ENCODE measurements around the gene GALR2. TPM values are rescaled to one million over a fixed set of nuclear protein-coding genes. Genes with fewer than 3 reads are reported as not detected.
A peak's percentile ranks its signal among the peaks of the same experiment; 100 is the strongest.

Gene GALR2
- under 1 TPM in 1 of 2 donors, not detected in 1; 0.23 TPM for total RNA-seq
- polyA plus RNA-seq (ENCODE audit: insufficient read length in 6 of 6), result under 1 TPM in 2 of 6 donors, not detected in 4; 0.12 to 0.21 TPM
- long read RNA-seq, donor 1, result 0 reads
- long read RNA-seq, donor 2, result 0 reads
- long read RNA-seq, donor 3, result 0 reads
- long read RNA-seq, donor 4, result 0 reads
- long read RNA-seq, donor 5, partial matches to known transcripts, result 0 of 1 reads
- long read RNA-seq, donor 5, other reads (novel, unspliced or antisense), result 0 of 1 reads
- long read RNA-seq, donor 6, result 0 reads
- long read RNA-seq, donor 7, result 0 reads
- long read RNA-seq, donor 8, result 0 reads
- long read RNA-seq, donor 9, result 0 reads
- long read RNA-seq, donor 10, result 0 reads
- long read RNA-seq, donor 11, result 0 reads
- long read RNA-seq, donor 12, result 0 reads

DNA sequence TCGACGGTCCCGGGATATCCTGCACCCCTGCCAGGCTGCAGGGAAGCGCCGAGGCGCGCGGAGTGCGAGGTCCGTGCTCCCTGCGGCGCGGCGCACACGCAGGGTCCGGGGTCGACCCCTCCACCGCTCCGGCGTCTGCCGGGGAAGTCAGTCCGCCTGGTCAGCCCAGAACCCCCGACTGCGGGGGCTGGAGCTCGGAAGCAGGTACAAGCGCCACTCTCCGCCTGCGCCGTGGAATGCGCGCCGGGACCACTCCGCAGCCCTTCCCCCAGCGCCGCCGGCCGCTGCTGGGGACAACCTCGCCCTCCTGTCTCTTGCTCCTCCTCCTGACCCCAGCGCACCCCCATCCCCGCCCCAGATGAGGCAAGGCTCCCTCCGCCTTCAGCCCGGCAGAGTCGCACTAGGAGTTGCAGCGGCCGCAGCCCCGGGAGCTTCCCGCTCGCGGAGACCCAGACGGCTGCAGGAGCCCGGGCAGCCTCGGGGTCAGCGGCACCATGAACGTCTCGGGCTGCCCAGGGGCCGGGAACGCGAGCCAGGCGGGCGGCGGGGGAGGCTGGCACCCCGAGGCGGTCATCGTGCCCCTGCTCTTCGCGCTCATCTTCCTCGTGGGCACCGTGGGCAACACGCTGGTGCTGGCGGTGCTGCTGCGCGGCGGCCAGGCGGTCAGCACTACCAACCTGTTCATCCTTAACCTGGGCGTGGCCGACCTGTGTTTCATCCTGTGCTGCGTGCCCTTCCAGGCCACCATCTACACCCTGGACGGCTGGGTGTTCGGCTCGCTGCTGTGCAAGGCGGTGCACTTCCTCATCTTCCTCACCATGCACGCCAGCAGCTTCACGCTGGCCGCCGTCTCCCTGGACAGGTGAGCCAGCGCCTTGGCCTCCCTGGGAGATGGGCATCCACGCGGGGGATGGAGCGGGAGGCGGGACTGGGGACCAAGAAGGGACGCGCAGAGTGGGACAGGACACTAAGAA lies at the start of gene GALR2:
Gene GALR2, plus strand, starts transcription at position 392 of the 974 bp plus-strand sequence. Its CDS starts 103 bp downstream, at position 495.
- DNase-seq (peak in 1 of 4 donors; percentile 78), ATAC-seq (no peak)
- peaks cover 21 to 70% of the 10 kb centered on the region in 2 donors for H3K4me1 ChIP-seq
- intact Hi-C loops (cut with DNase I), result no loop called here
- H3K4me3 ChIP-seq, result no peak within 1 kb of the TSS
- H3K9me3 ChIP-seq, result no peaks in the 10 kb centered on the region
- TF ChIP-seq, protein P1, sequence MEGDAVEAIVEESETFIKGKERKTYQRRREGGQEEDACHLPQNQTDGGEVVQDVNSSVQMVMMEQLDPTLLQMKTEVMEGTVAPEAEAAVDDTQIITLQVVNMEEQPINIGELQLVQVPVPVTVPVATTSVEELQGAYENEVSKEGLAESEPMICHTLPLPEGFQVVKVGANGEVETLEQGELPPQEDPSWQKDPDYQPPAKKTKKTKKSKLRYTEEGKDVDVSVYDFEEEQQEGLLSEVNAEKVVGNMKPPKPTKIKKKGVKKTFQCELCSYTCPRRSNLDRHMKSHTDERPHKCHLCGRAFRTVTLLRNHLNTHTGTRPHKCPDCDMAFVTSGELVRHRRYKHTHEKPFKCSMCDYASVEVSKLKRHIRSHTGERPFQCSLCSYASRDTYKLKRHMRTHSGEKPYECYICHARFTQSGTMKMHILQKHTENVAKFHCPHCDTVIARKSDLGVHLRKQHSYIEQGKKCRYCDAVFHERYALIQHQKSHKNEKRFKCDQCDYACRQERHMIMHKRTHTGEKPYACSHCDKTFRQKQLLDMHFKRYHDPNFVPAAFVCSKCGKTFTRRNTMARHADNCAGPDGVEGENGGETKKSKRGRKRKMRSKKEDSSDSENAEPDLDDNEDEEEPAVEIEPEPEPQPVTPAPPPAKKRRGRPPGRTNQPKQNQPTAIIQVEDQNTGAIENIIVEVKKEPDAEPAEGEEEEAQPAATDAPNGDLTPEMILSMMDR (IDR thresholded peaks at IDR 0.05), result no peak
- no peak within 1 kb of the TSS for H3K27ac ChIP-seq
- H3K36me3 ChIP-seq, result no peaks in the 10 kb centered on the region
- peaks cover 63 to 65% of the 10 kb centered on the region in 2 donors for H3K27me3 ChIP-seq

- intact Hi-C loops (cut with DNase I), result no loop called here
- H3K27ac ChIP-seq, result no peak overlapping the region
- TF ChIP-seq, protein P1 (IDR thresholded peaks at IDR 0.05), result no peak
- H3K9me3 ChIP-seq, result no peaks in the 10 kb centered on the region
- peaks cover 0 to 21% of the 10 kb centered on the region in 2 donors for H3K27me3 ChIP-seq
- peaks cover 0 to 16% of the 10 kb centered on the region in 2 donors for H3K36me3 ChIP-seq
- peaks cover 0 to 7% of the 10 kb centered on the region in 2 donors for H3K4me1 ChIP-seq
- no peak for DNase-seq
- peak overlapping the region in 1 of 2 donors; percentile 41 for H3K4me3 ChIP-seq
- ATAC-seq, result no peak
Measured at GRCh38 chr17:76025294-76025693, 49.3 kb upstream of the GALR2 start.

- ATAC-seq (peak; percentile 82), DNase-seq (no peak)
- no peaks in the 10 kb centered on the region for H3K9me3 ChIP-seq
- H3K27me3 ChIP-seq, result peaks cover 0 to 14% of the 10 kb centered on the region in 2 donors
- intact Hi-C loops (cut with DNase I), result no loop called here
- peaks cover 0 to 7% of the 10 kb centered on the region in 2 donors for H3K4me1 ChIP-seq
- H3K4me3 ChIP-seq, result peak overlapping the region; percentile 21 to 41
- H3K27ac ChIP-seq, result peak overlapping the region; percentile 48 to 56
- H3K36me3 ChIP-seq, result peaks cover 0 to 16% of the 10 kb centered on the region in 2 donors
- TF ChIP-seq, protein P1 (IDR thresholded peaks at IDR 0.05), result no peak
Measured at GRCh38 chr17:76026714-76027158, 47.8 kb upstream of the GALR2 start.

- TF ChIP-seq, protein P1 (IDR thresholded peaks at IDR 0.05), result no peak
- DNase-seq, result peak; percentile 17 to 93 (median 86)
- Histone ChIP-seq H3K36me3 (peaks cover 0 to 10% of the 10 kb centered on the region in 2 donors), H3K27ac (peak within 1 kb of the TSS; percentile 48 to 56), H3K4me1 (peaks cover 0 to 7% of the 10 kb centered on the region in 2 donors), H3K9me3 (no peaks in the 10 kb centered on the region), H3K27me3 (peaks cover 0 to 11% of the 10 kb centered on the region in 2 donors), H3K4me3 (peak within 1 kb of the TSS; percentile 21 to 41)
- intact Hi-C loops (cut with DNase I), result no loop called here
- ATAC-seq, result peak; percentile 93
Measured at GRCh38 chr17:76027159-76027839, 47.3 kb upstream of the GALR2 start, which contains the start of gene EVPL. Gene EVPL, minus strand, starts transcription at chr17:76027306. Its CDS starts 108 bp downstream, at chr17:76027198.
